GM12801 (cell line): ENCODE data around the gene ATG14.

ENCODE experiments used
- TF ChIP-seq, protein P1 (sequence below): IDR thresholded peaks from one replicate; pipeline ENCODE4 v1.5.1; 2011; ENCODE audit warnings: control low read depth; ENCODE audit not compliant: insufficient read length; ENCODE audit errors: extremely low read depth

The ATG14 gene

DNA sequence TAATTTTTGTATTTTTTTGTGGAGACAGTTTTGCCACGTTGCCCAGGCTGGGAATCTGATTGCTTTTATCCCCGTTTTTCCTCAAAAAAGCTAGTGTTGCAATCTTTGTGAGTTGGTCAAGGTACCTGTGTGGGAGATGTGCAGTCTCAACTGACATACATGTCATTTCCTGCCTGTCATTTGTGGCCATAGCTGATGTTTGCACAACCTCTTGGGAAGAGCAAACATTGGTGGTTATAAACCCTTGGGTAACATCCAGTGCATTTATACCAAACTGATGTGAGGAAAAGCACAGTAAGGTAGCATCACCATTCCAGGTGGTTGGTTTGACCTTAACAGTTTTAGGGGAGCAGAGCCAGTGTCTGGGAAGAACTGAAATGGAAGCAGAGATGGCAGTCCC lies 54.7 kb downstream of the ATG14 start:
- TF ChIP-seq, protein P1, sequence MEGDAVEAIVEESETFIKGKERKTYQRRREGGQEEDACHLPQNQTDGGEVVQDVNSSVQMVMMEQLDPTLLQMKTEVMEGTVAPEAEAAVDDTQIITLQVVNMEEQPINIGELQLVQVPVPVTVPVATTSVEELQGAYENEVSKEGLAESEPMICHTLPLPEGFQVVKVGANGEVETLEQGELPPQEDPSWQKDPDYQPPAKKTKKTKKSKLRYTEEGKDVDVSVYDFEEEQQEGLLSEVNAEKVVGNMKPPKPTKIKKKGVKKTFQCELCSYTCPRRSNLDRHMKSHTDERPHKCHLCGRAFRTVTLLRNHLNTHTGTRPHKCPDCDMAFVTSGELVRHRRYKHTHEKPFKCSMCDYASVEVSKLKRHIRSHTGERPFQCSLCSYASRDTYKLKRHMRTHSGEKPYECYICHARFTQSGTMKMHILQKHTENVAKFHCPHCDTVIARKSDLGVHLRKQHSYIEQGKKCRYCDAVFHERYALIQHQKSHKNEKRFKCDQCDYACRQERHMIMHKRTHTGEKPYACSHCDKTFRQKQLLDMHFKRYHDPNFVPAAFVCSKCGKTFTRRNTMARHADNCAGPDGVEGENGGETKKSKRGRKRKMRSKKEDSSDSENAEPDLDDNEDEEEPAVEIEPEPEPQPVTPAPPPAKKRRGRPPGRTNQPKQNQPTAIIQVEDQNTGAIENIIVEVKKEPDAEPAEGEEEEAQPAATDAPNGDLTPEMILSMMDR, result no peak

DNA sequence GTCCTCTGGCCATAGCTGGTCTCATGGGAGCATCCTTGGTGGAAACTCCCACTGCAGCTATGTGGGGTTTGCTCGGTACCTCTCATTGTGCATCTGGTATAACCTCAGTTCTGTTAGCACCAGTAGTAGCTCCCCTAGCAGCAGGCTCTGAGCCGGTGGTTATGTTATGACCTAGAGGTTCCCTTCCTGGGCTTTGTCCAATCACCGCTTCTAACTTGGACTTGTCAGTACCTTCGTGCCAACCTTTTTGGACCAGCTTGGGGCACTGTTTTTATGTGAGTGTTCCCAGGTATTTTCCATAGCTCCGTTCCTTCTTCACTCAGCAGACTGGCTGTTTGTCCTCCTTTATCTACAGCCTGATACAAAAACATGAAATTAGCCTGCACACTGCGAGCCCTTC lies 55.7 kb downstream of the ATG14 start:
- TF ChIP-seq, protein P1, result no peak

DNA sequence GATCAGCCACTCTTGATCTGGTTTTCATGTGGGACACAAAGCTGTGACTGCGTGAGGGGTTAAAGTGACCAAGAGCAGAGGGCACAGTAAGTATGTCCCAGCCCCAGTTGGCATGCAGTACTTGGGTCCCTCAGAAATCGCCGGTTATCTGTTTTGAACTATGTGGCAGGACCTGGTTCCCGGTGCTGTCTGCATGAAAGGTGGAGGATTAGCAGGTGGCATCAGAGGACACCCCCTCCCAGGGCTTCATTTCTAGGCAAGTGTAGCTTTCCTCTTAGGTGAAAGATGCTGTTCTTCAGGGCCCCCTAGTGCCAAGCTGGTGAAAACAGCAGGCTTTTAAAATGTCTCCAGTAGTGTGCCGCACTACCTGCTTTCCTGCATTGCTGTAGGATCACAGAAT lies 57.1 kb downstream of the ATG14 start:
- TF ChIP-seq, protein P1, result no peak

DNA sequence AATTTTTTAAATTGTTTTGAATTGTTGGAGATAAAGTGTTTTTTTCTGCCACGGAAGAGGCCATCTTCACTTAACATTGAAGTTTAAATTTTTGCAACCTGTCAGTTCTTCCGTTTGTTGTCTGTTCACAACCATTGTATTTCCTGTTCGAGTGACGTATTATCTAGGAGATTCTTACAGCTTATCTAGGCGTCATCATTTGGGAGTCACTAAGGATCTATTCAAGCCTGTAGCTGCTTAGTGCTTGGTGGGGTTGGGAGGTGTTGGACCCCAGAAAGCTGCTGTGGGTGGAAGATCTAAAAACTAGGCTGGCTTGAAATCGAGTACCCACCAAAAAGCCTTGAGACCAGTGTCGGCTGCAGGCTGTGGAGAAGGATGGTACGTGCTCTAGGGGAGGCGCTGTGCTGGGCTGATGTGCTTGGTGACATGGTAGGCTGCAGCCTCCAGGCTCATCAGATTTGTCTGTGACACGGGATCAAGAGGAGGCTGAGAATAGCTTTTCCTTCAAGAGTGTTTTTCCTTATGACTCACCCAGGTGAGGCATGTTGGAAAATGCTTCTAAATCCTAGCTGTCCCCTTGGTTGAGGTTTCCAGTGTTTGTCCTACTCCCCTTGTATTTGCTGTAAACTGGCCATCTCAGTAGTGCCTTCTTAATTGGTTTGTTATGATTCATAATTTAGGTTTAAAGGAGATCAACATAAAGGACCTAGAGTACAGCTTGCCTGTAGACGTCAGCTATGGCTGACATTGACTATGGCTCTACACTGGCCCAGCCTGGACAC lies 57.8 kb downstream of the ATG14 start:
- TF ChIP-seq, protein P1, result no peak

DNA sequence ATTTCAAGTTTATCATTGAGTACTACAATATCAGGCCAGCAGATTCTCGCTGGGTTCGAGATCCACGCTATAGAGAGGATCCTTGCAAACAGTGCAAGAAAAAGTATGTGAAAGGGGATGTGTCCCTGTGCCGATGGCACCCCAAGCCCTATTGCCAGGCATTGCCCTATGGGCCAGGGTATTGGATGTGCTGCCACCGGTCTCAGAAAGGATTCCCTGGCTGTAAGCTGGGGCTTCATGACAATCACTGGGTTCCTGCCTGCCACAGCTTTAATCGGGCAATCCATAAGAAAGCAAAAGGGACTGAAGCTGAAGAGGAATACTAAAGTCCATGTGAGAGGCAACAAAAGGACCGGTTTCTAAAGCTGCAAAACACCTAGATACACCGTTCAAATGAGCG lies 59.4 kb downstream of the ATG14 start:
- TF ChIP-seq, protein P1, result no peak

DNA sequence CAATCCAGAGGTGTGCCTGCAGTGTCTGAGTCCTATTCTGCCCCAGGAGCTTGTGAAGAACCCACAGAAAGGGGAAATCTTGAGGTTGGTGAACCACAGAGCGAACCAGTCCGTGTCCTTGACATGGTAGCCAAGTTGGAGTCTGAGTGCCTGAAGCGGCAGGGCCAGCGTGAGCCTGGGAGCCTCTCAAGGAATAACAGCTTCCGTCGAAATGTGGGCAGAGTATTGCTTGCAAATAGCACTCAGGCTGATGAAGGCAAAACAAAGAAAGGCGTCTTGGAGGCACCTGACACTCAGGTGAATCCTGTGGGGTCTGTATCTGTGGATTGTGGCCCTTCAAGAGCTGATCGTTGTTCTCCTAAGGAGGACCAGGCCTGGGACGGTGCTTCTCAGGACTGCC lies 60.5 kb downstream of the ATG14 start:
- TF ChIP-seq, protein P1, result no peak

DNA sequence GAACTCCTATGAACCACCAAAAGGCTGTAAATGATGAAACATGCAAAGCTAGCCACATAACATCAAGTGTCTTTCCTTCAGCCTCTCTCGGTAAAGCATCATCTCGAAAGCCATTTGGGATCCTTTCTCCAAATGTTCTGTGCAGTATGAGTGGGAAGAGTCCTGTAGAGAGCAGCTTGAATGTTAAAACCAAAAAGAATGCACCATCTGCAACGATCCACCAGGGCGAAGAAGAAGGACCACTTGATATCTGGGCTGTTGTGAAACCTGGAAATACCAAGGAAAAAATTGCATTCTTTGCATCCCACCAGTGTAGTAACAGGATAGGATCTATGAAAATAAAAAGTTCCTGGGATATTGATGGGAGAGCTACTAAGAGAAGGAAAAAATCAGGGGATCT lies 61.2 kb downstream of the ATG14 start:
- TF ChIP-seq, protein P1, result no peak
